ENCODE measurements around the gene SNF8.
"Not testable (repeated sequence)": the region's sequence is repeated elsewhere in the genome, so short reads cannot be mapped to it uniquely, and the experiment has no call there.

The SNF8 gene, protein sequence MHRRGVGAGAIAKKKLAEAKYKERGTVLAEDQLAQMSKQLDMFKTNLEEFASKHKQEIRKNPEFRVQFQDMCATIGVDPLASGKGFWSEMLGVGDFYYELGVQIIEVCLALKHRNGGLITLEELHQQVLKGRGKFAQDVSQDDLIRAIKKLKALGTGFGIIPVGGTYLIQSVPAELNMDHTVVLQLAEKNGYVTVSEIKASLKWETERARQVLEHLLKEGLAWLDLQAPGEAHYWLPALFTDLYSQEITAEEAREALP

DNA sequence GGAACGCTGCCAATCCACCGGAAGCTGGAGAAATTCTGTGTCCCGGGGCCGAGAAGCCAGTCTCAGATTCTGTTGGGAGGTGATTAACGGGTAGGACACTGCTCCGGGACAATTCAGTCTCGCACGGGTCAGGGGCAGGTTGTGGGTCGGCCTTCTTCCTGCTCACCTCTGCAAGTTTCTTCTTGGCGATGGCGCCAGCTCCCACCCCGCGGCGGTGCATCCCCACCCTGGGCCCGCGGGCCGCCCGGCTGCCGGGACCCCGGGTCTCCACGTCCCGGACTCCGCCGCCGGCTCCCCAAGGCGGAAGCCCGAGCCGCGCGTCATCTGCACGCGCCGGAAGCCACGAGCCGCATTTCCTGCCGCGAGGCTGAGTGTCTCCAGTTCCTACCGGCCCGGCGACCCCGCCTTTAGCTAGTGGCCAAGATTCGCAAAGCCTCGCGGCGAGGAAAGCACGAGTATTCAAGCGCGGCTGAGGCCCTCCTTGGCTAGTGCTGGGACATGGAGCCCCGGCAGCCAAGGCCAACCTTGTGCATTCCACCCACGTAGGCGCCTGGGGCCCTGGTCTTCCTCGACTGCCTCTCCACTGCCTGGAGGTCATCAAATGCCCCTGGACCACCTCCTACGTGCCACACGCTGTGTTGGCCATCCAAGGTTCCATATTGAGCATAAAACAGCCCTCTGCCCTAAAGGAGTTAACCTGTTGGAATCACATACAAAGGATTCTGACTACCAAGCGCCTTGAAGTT is at the start of gene SNF8:
Gene SNF8, minus strand, starts transcription at position 328 of the 746 bp plus-strand sequence. Its CDS starts 108 bp downstream, at position 220.
- DNase-seq, result peak; percentile 92

DNA sequence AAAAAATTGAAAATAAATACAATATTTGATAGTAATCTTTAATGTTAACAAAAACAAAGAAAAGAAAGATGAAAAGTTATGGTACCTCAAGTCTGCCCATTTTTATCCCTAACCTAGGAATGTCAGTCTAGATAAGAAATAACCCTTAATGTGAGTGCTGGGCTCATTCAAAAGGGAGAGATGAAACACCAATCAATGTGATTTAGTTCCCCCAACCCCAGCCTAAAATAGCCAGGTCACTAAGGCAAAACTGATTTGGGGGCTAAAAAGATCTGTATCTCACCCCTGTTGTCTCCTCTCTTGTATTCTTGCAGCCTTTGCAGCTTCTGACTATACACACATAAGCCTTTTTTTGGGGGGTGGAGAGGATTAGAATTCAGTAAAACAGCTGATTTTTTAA is 49.3 kb upstream of the SNF8 start:
- no peak for DNase-seq

DNA sequence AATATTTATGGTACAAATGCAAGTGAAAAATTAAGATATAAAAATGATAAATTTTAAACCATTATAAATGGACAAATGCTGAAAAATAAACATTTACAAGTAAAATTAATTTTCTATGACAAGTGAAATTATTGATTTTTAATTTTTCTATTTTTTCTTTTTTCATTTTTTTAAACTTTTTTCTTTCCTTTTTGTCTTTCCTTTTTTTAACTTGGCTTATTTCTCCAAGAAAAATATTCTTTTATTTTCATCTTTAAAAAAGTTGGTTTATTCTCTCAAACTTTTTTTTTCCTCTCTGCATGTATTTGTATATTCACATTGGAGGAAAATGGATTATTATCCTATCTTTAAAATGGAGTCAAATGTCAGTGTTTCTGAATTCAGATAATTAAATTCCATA is 48.7 kb upstream of the SNF8 start:
- DNase-seq, result no peak

DNA sequence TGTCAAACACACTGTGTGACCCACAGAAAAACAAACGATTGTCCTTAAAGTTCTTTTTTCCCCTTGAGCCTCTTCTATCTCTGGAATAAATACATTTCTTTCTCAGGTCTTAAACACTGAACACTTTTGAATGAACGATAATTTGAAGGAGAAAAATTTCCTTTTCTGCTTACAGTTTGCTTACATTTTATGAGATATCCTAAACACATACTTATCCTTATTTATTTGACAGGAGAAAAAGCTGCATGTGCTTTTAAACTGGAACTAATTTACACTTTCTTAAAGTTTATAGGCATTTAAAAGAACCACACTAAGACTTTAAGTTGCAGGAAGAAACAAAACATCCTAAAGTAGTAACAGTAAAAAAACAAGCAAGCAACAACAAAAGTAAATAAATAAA is 47.8 kb upstream of the SNF8 start:
- DNase-seq, result no peak

DNA sequence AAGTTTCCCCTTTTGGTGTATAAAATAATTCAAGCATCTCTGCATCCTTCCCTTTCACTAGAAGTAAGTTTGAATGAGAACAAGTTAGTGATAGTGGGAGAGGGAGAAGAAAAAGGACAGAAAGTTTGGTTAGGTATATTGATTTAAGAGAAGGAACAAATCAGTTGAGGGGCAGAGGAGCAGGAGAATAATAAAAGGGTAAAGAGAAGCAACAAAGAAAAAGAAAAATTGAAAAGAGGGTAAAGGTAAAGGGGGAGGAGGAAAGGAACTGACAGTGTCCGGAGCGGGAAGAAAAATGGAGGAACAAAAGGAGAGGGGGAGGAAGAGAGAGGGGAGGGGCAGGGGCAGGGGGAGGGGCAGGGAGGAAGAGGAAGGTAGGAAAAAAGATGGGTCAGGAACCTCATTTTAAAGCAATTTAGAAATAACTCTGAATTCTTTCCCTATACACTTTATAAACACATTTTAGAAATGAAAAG is 46.3 kb upstream of the SNF8 start:
- no peak for DNase-seq

DNA sequence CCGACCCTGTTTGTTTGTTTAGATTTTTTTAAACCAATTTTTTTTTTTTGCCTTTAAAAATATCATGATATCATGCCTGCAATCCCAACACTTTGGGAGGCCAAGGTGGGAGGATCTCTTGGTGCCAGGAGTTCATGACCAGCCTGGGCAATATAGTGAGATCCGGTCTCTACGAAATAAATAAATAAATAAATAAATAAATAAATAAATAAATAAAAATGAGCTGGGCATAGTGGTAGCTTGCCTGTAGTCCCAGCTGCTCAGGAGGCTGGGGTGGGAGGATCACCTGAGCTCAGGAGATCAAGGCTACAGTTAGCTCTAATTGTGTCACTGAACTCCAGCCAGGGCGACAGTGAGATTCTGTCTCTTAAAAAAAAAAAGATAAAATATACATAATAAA is 44.5 kb upstream of the SNF8 start:
- DNase-seq, result no peak

DNA sequence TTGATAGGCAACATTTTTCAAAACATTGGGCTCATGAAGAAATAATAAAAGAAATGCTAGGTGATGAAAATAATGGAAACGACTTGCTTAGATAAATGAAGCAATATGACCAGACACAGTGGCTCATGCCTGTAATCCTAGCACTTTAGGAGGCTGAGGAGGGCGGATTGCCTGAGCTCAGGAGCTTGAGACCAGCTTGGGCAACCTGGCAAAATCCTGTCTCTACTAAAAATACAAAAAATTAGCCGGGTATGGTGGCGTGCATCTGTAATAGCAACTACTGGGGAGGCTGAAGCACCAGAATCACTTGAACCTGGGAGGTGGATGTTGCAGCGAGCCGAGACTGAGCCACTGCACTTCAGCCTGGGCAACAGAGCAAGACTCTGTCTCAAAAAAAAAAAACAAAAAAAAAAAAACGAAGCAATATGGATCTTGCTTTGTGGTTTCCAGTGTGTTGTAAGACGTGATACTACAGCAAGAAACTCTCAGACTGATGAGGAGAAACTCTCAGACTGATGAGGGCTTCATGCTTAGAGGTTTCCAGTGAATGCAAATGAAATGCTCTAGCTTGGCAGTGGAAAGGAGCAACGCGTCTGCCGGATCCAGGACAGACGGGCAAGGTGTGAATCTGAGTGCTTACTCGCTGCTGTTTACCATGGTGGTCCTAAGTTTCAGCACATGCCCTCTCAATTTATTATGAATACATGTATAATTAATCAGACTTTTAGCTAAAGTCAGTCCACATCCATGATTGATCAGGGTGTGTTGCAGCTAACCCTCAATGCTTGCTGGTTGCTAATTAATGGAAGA is 41.0 kb upstream of the SNF8 start:
- no peak for DNase-seq

DNA sequence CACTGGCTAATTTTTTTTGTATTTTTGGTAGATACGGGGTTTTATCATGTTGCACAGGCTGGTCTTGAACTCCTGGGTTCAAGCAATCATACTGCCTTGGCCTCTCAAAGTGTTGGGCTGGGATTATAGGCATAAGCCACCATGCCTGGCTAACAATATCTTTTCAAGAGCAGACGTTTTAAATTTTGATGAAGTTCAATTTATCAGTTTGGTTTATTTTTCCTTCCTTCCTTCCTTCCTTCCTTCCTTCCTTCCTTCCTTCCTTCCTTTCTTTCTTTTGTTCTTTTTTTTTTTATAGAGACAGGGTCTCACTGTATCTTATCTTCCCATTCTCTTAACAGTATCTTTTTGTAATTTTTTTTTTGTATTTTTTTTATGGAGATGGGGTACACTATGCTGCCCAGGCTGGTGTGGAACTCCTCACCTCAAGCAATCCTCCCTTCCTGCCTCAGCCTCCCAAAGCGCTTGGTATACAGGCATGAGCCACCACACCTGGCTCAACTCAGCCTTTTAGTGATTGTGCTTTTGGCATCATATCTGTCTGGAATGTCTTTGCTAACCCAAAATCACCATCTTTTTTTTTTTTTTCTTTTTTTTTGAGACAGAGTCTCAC is 37.4 kb upstream of the SNF8 start:
- DNase-seq, result no peak

DNA sequence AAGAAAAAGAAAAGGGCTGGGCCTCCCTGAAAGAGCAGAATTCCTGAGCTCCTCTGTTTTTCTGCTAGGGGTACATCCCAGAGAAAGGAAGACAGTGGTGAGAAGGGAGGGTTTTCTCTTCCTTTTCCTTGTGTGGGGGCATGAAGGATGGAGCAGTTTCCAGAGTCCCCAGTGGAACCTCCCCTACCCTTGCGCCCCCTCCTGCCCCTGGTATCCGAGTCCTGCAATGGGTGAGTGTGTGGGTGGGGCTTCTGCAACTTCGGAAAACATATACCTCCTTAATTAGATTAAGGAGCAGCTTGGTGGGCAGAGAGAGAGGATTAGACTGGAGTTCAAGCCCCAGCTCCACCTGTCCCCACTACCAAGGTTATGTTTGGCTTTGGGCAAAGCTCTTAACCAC is 29.2 kb upstream of the SNF8 start:
- DNase-seq, result no peak

DNA sequence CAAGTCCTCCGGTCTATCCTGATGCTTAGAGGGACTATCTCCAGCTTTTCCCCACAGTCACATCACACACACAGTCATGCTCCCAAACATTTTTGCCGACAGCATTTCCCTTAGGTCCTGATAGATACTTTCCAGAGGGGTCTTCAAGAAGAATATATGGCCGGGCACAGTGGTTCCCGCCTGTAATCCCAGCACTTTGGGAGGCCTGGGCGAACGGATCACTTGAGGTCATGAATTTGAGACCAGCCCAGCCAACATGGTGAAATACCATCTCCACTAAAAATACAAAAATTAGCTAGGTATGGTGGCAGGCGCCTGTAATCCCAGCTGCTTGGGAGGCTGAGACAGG is 28.1 kb upstream of the SNF8 start:
- DNase-seq, result no peak

DNA sequence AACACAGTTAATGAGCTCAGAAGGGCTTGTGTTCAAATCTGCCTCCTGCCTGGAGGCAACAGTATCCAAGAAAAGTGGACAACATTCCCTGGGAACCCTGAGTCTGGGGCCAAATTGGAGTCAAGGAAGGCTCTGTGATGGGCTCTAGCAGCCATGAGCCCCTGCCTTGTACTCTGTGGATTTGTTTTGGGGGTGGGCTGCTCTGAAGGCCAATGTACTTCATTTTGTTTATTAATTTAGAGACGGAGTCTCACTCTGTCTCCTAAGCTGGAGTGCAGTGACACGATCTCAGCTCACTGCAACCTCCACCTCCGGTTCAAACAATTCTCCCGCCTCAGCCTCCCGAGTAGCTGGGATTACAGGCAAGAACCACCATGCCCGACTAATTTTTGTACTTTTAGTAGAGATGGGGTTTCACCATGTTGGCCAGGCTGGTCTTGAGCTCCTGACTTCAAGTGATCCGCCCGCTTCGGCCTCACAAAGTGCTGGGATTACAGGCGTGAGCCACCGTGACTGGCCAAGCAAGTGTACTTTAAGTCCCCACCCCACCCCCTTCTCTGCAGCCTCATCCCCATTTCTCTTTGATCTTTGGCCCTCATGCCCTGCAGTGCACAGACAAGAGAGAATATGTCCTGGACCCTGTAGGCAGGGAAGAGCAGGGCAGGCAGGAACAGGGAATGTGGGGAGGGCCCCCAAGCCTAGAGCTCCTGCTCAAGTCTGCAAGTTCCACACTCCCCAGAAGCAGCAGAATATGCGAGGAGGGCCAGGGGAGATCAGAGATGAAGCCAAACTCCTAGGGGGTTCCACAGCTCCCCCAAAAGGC is 26.4 kb upstream of the SNF8 start:
- no peak for DNase-seq

DNA sequence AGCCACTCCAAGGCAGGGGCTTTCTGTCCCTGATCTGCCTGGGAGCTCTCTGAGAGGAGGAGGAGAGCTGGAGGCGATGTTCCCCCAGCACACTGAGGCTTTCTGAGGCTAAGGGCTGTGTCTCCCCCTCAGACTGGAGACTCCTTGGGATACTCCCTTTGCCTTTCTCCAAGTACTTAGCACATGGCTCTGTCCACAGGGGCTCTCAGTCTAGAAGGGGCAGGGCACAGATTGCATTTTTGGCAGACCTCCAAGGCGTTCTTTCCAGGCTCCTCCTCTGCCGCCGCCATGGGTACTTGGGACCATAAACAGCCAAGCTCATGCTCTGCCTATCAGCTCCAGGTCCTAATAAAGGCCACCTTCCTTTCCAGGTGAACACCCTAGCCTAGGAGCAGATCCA is 25.6 kb upstream of the SNF8 start:
- no peak for DNase-seq

DNA sequence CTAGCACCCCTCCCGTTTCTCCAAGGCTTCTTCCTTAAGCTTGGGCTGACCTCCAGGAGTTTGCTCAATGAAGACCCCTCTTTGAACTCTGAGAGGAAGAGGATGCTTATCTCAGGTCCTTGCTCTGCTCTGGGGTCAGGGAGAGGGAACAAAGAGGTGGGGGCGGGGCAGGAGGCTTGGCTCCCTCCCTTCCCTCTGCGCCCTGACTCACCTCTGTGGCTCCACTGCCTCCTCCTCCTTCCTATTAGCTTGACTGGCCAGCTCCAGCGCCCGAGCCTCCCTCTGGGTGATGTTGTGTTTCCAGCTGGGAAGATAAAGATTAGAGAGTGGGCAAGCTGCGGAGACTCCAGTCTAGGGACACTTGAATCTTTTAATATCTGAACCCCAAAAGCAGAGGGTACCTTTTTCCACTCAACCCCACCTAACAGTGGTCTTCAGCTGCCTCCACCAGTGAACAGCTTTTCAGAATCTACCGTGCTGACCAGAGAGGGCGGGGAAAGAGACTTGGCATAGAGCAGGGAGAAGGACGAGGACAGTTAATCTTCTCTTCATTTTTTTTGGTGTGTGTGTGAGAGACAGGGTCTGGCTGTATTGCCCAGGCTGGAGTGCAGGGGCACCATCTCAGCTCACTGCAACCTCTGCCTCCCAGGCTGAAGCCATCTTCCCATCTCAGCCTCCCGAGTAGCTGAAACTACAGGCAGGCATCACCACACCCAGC is 17.0 kb upstream of the SNF8 start:
- no peak for DNase-seq

DNA sequence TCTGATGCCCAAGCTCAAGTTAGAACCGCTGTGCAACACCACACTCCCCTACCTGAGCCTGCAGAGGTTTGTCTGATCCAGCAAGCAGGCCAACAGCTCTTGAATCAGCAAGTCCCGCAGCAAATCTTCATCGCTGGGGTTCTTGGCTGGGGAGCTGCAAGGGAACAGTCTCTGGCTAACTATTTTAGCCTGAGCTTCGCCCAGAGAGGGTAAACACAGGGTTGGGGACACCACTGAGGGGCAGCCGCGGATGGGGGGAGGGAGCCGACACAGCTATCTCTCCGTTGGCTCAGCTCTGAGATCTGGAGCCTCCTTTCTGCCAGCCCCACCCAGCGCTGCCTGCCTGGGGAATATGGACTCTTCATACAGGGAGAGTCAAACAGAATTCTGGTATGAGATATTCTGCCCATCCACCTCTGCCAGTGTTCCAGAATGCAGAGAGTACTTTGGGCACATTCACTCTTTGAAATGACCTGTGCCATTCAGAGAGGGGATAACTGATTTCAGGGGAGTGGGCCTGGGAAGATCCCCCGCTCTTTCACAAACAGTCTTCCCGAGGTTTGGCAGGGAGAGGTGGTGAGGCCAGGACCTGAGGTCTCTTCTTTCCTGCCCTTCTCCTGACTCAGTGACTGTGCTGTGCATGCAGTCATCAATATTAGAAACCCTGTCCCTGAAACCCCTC is 16.3 kb upstream of the SNF8 start:
- no peak for DNase-seq

DNA sequence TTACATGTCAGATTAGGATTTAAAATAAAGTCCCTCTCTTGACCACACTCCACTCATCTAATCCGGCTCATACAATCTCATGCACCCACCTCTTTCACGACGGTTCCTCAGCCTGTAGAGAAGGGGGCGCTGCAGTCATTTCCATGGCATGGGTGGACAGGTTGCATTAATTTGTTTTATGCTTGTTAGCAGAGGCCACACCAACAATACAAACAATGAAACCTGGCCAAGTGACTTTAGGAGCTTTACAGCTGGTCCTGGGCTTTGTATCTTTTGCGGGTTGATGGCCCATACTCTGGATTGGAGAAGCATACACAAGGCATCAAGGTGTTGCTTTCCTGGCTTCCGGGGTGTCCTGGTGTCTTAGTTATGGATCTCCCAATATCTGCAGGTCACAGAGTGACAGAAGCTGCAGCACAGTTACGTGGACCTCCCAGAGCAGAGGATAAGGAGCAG is 9.7 kb upstream of the SNF8 start:
- DNase-seq, result no peak

DNA sequence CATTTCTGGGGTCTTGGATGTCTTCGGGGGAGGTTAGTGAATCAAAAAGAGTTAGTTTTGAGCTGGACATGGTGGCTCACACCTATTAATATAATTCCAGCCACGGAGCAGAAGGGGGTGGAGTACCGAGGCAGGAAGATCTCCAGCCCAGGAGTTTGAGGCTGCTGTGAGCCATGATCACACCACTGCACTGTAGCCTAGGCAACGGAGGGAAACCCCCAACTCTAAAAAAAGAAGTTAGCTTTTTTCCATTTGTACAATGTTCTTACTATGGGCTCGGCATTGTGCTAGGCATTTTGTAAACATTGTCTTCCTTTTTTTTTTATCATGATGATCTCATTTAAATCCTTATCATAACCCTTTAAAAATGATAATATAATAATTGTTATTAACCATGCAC is 8.3 kb upstream of the SNF8 start:
- no peak for DNase-seq

DNA sequence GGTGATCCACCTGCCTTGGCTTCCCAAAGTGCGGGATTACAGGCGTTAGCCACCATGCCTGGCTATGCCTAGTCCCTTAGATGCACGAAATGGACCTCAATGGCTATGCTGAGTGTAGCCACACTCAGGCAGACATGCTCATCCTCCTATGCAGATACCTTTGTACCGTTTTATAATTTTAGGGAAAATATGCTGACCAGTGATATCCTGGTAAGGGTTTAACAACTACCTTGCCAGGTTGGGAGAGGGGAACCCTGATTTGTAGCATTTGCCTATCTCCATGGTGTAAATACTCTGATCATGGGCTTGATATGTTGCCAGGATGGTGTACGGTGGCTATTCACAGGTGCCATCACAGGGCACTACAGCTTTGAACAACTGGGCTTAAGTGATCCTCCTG is 6.9 kb upstream of the SNF8 start:
- no peak for DNase-seq

DNA sequence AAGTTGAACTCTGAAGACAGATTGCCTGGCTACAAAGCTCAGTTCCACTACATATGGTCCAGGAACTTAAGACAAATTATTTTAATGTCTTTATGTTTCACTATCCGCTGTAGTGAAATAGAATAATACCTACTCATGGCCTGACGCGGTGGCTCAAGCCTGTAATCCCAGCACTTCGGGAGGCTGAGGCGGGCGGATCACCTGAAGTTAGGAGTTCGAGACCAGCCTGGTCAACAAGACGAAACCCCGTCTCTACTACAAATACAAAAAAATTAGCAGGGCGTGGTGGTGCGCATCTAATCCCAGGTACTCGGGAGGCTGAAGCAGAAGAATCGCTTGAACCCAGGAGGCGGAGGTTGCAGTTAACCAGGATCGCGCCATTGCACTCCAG is 614 bp upstream of the SNF8 start:
- not testable (repeated sequence) for DNase-seq

DNA sequence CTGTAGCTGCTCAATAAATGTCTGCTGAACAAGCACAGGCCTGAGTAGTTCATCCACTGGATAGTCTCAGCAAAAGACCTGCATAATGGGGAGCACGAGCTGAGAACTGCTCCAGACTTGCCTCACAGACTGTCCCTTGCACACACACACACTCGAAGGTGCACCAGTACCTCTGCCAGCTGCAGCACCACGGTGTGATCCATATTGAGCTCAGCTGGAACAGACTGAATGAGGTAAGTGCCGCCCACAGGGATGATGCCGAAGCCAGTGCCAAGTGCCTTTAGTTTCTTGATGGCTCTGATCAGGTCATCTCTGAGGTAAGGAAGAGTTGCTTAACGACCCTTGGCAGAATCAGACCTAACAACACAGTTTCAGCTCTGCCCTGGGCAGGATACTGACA is 11.6 kb downstream of the SNF8 start:
- no peak for DNase-seq

DNA sequence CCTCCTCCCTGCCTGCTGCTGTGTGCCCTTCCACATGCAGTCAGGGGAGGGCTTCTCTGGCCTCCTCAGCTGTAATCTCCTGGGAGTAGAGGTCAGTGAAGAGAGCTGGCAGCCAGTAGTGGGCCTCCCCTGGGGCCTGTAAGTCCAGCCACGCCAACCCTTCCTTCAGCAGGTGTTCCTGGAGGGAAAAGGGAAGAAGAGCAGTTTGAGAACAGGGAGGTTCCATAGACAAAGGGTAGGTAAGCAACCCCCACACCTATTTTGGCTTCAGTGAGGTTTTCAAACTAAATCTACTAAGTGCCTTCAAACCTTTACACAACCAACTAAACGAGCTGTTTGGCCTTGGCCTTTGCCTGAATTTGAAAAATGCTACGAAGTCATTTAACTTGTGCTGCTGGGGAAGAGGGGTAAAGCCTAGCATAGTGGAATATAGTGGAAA is 14.2 kb downstream of the SNF8 start:
- no peak for DNase-seq

DNA sequence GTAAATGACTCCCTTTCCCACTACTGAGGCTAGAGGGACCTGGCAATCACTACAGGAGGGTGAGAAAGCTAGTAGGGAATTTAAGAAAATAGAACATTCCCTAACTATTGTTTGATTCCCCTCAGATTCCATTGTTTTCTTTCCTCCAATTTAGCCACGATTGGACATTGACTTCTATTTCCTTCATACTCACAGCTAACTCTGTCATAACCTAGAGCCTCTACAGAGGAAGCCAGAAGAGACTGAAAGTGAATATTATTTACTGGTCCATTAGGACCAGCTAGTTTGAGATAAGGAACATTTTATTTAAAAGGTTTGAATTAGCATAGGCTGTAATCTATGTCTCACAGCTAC is 14.9 kb downstream of the SNF8 start:
- DNase-seq, result no peak
